ENCODE results near the gene UCP3.
"Not testable (repeated sequence)": the region's sequence is repeated elsewhere in the genome, so short reads cannot be mapped to it uniquely, and the experiment has no call there.

The UCP3 gene

DNA sequence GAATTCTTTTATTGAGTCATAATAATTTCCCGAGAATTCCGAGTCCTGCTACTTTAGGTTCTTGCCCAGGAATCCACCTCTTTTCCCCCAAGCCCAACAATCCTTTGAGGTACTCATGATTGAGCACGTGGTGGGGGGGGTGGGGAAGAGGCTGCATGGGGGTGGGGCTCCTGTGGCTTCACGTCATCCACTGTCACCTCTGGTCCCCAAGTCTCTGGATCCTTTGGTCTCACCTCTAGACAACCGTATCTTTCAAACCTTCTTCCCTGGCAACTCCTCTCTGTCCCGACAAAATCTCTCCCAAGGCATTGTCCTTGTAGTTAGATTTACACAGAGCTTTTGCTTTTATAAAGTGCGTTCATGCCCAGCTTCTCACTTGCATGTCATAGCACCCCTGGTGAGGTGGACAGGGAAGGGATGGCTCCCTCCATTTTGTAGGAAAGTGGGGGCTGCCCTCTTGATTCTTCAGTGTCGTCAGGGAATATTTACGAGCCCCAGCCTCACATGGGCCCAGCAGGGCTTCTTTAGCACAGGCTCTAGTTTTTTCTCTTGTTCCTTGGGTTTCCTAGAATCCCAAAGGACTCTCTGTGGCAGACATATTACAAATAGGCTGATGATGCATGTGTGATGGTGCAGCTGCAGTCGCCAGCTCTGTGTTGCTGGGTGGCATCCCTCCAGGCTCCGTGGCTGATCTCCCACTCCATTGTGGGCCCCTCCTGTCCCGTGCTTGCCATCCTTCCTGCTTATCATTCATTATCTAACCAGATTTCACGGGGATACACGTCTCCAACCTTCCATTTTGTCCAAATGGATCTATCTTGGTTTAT is 8.4 kb downstream of the UCP3 start:
- no peak for DNase-seq

- DNase-seq: no peak
Observed at GRCh38 chr11:73999581-74000306, 9.1 kb downstream of the UCP3 start.

- DNase-seq: no peak
Observed at GRCh38 chr11:73998846-73999575, 9.9 kb downstream of the UCP3 start.

GRCh38 chr11:73997120-73997770 is 11.6 kb downstream of the UCP3 start:
- no peak for DNase-seq

DNA sequence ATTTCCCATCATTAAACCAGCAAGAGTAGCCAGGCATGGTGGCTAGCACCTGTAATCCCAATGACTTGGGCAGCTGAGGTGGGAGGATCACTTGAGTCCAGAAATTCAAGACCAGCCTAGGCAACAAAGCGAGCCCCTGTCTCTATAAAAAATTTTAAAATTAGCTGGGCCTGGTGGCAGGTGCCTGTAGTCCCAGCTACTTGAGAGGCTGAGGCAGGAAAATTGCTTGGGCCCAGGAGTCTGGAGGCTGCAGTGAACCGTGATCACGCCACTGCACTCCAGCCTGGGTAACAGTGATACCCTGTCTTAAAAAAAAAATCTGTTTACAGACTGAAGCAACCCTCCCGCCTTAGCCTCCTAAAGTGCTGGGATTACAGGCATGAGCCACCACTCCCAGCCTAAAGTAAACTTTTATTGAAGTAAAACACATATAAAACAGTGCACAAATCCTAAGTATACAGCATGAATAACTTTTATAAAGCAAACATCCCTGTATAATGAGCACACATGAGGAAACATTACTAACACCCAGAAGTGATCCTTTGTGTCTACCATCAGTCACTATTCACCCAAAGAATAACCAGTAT is 12.6 kb downstream of the UCP3 start:
- DNase-seq: no peak

GRCh38 chr11:73995731-73996130 is 13.2 kb downstream of the UCP3 start:
- DNase-seq: no peak

DNA sequence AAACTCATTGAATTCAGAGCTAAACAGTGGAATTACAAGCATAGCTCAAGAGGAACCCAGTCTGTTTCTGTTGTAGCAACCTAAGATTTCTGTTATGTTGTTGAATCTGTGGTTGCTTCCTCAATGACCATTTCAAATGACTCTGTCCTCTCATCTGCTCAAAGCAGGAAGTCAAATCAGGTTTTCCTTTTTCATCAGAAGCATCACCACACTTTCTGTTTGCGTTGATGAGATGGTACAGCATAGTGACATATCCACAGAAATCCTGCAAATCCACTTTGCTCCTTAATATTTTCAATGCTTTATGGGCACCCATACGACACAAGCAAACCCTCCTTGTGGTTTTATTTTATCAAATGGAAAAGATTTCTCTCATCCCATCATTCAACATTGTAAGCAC is 13.6 kb downstream of the UCP3 start:
- DNase-seq: no peak

- no peak for DNase-seq
Observed at GRCh38 chr11:73991471-73992006, 17.3 kb downstream of the UCP3 start.

- no peak for DNase-seq
Observed at GRCh38 chr11:73990730-73991129, 18.2 kb downstream of the UCP3 start.

DNA sequence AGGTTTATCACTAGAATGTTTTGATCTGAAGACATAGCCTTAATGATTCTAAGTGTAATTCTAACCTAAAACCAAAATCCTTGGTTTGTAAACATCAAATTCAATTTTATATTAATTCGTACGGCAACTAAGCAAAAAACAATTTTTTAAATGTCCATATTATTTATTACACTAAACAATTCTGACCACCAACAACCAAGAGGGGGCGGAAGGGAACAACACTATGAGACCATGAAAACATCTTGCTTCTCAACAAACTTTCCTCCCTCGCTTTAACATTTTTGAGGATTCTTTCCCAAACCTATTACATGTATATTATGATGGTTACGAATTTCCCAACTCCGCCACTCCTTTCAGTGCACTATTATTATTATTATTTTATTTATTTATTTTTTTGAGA is 19.7 kb downstream of the UCP3 start:
- no peak for DNase-seq

DNA sequence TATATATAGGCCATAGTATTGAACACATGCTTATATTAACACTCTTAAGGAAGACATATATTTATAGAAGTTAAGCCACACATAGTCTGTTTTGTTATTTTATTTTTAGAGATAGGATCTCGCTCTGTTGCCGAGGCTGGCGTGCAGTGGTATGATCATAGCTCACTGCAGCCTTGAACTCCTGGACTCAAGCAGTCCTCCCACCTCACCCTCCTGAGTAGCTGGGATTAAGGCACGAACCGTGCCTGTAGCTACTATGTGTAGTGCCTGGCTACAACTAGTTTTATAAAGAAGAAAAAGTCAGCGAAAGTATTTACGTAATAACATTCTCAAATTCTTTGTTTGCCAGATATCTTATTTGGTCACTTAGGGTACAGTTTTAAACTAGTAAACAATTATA is 20.7 kb downstream of the UCP3 start:
- DNase-seq: no peak

DNA sequence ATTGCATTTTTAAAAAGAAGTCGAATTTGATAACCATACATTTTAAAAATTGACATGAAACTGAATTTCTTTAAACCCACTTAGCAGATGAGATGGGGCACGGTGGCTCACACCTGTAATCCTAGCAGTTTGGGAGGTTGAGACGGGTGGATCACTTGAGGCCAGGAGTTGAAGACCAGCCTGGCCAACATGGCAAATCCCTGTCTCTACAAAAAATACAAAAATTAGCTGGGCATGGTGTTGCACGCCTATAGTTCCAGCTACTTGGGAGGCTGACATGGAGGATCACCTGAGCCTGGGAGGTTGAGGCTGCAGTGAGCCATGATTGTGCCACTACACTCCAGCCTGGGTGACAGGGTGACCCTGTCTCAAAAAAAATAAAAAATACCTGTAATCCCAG is 23.2 kb downstream of the UCP3 start:
- not testable (repeated sequence) for DNase-seq

- peak; percentile 50 for DNase-seq
Observed at GRCh38 chr11:73983741-73984538, 24.9 kb downstream of the UCP3 start.

DNA sequence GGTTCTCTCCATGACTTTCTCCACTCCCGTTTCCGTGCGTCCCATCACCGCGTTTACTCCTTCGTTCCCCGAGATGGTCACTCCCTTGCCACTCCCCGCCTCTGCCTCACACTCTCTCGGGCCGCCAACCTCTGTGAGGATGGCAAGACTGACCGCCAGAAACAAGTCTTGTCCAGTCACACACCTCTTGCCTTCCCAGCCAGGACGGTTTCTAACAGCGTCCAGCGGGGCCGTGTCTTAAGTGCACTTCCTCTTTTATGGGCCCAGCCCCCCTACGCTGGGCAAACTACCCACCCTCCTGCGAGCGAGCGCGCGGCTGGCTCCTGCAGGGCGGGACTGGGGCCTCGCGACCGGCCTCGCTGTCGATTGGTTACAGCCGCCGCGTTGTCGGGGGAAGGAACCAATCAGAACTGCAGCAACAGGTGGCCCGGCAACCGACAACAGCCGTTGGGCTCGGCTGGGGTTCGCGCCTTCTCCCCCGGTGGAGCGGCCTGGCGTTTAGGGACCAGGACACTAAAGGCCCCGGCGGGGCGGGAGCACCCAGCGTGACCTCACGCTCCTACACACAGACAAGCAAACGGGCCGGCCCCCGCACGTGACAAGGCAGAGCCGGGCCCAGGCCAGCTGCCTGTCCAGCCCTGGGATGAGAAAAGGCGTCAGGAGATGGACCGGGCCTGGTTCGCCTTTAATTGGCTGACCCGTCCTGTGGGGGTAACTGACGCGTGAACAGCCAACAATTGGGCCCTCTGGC is 25.7 kb downstream of the UCP3 start:
- DNase-seq: peak; percentile 89

- DNase-seq: peak; percentile 64
Observed at GRCh38 chr11:73982595-73982989, 26.3 kb downstream of the UCP3 start, which contains the start of gene UCP2. UCP2 (minus strand) TSS chr11:73982843; CDS start chr11:73978378, 4,465 bp downstream.

DNA sequence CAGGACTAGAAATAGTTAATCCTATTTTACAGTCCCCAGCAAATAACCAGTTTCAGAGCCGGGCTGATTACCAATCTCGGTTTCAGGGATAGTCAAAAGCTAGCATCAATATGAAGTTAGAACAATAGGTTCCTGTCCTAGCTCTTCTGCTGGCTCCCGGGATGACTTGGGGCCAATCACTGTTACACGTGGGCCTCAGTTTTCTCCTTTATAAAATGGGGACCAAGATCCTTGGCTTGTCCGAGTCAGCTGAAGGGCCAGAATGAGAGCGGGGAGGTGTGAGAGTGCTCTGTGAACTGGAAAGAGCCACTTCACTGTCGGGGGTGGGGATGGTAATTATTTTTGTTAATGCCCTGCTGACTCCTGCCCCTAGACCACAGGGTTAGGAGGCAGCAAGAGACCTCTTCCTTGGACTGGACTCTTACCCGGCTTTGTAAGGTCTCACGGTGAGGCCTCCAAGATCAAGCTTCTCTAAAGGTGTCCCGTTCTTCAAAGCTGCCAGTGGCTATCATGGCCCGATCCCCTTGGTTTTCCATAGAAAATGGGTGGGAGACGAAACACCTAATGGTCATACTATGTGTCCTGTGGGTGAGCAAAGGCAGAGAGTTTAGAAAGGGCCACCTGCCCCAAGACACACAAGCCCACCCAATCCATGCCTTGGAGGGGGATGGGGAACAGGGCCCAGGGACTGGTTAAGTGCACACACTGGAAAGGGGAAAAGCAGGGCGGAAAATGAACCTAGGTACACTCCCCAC is 27.7 kb downstream of the UCP3 start:
- DNase-seq: no peak

DNA sequence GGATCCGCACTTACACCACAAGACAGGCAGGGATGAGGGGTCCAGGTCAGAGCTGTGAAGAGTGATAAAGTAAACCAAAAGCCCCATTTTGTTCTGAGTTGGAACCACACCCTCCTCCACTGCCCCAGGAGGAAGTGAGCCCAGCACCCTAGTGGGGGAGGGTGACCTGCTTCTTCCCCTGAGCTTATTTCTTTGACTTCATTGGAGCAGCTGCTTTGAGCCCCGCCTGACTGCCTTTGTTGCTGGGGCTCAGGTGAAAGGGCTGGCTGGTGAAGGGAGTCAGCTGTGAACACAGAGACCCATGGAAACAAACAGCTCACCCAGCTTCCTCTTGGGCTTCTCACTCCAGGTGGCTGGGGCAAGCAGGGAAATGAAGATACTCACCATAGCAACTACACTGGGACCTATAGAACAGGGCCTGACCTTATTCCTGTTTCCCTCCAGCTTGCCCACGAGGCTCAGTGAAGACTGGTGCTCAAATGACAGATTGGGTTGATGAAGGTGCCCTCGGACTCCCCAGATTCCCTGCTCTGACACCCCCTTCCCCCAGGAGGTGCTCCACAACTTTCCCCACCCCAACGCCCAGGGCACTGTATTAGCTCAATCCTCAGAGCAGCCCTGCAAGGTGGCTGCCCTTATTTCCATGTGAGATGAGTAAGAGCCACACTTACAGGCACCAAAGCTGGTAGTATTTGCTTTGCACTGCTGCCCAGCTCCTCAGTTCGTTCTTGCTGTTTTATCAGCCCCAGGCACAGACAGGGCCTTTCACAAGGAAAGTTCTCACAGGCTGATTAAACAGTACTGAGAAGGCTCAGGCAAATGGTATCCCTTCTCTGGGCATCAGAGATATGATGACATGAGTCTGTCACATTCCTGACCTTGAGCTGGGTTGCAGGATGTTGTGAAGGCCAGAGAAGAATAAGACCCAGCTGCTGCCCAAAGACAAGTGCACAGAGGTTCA is 28.6 kb downstream of the UCP3 start:
- DNase-seq: no peak

- no peak for DNase-seq
Observed at GRCh38 chr11:73978576-73979086, 30.3 kb downstream of the UCP3 start.

Data from NCI-H1694 (cell line).